NCI-H524 (cell line): ENCODE results near the gene GMDS.
A peak's percentile ranks its signal among the peaks of the same experiment; 100 is the strongest.

Source experiments
- DNase-seq, 2 experiments: peaks; one replicate each; lab custom pipeline; 2025; lab: John Stamatoyannopoulos, UW

Gene GMDS

GRCh38 chr6:1651362-1651761, 594.0 kb downstream of the GMDS start:
- DNase-seq = no peak

GRCh38 chr6:1645466-1646185, 599.8 kb downstream of the GMDS start:
- no peak for DNase-seq

DNA sequence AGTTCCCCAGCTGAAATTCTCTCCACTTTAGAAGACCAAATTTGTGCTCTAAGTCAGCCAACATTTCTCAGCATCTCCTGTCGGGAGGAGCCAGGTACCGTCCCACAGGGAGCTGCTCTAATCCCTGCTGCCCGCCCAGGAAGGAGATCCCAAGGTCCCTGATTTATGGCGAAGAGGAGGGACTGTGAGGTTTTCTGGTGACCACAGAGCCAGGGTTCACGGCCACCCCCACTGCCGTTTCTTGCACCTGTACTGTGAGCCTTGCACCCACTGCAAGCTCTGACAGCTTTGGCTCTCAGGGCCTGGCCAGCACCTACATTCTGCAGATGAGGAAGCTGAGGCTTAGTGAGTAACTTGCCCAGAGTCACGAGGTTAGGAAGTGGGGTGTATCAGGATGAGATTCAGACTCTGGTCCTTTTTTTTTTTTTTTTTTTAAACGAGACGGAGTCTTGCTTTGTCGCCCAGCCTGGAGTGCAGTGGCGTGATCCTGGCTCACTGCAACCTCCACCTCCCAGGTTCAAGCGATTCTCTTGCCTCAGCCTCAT, 600.8 kb downstream of the GMDS start:
- no peak for DNase-seq

DNA sequence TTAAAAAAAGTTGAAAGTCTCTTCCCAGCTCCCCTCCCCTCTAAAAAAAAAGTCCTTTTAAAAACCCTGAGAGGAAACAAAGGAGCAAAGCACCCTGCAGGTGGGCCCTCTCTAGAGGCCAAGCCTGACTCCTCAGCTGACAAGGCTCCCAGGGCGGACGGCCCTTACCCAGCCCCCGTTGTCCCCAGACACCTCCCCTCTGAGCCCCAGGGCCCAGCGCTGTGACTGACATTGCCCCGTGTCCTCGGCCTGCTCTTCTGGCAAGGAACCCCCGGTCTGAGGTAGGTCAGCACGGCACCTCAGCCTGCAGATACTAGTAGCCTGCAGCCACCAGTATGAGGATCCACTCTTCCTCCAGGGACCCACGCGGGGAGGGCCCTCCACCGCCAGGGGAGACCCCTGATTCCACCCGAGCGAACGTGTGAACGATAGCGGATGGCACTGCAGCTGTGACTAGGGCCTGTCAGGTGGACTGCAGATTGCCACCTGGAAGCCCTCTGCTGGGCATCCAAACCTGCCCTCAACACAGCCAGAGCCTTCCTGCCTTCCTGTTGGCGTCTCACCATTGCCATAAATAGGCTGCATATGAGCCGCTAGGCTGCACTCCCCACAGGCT, 601.5 kb downstream of the GMDS start:
- no peak for DNase-seq

DNA sequence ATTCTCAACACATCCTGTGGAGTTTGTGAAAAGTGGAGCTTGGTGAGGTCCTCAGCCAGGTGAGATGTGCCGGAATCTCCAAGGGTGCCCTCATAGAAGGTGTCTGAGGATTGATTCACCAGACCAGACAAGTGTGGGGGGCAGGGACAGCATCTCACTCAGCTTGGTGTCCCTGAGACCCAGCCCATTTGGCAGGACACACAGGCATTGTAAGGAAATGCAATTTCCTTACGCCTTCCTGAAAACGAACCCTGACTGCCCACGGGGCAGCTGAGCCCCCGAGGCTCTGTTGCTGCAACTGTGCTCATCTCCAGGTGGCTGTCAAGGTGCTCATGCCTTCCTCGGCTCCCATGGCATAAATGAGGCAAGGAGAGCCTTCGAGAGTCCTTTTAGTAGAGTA, 602.3 kb downstream of the GMDS start:
- DNase-seq = no peak

- DNase-seq = no peak
Measured at GRCh38 chr6:1641343-1641885, 604.0 kb downstream of the GMDS start.

GRCh38 chr6:1640476-1640875, 604.9 kb downstream of the GMDS start:
- DNase-seq = no peak

DNA sequence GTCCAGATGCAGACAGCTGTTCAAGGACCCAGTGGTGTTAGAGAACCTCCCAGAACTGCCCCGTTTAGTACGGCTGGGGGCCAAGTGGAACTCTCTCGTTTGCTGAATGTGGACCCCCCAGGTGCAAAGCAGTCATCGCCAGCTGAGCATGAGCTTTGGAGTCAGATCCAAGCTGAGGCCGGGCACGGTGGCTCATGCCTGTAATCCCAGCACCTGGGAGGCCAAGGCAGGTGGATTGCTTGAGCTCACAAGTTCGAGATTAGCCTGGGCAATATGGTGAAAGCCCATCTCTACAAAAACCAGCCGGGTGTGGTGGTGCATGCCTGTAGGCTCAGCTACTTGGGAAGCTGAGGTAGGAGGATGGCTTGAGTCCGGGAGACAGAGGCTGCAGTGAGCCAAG, 606.0 kb downstream of the GMDS start:
- no peak for DNase-seq

DNA sequence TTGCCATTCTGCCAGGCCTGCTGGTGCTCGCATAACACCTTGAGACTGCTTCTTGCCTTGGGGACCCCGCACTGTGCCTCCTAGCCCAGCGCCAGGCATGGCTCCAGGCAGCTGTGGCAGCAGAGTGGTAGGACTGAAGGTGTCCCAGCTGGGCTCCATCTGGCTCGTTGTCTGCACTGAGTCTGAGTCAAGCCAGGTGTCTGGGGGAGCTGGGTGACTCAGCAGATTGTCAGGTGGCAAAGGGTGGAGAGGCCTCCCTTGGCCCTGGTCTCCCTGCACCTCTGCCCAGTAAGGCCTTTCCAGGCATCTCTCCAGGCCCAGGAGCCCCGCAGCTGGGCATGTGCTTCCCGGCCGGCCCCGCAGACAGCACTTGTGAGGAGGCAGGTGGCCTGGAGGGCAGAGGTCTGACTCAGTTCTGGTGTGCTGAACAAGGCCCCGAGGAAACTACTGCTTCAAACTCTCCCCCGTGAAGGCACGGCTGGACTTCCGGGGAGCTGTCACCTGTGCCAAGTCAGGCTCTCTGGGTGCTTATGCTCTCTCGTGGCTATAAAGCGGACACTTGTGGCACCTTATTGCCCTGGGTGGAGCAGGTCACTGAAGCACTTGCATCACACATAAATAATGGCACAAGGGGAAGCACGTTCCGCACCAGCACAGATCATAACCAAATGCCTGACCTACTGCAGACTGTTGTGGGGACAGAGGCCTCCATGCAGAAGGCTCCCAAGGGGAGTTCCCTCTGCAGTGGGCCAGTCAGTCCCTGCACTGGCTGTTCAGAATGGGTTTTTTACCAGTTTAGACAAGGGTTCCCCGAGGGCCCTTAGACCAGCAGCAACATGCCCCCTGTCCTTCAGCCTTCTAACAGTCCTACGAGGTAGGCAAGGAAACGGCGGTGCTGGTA, 608.2 kb downstream of the GMDS start:
- DNase-seq = peak; percentile 73 to 79

- no peak for DNase-seq
Measured at GRCh38 chr6:1636272-1636825, 609.1 kb downstream of the GMDS start.

- no peak for DNase-seq
Measured at GRCh38 chr6:1635305-1636010, 609.9 kb downstream of the GMDS start.

GRCh38 chr6:1634081-1634480, 611.3 kb downstream of the GMDS start:
- no peak for DNase-seq

DNA sequence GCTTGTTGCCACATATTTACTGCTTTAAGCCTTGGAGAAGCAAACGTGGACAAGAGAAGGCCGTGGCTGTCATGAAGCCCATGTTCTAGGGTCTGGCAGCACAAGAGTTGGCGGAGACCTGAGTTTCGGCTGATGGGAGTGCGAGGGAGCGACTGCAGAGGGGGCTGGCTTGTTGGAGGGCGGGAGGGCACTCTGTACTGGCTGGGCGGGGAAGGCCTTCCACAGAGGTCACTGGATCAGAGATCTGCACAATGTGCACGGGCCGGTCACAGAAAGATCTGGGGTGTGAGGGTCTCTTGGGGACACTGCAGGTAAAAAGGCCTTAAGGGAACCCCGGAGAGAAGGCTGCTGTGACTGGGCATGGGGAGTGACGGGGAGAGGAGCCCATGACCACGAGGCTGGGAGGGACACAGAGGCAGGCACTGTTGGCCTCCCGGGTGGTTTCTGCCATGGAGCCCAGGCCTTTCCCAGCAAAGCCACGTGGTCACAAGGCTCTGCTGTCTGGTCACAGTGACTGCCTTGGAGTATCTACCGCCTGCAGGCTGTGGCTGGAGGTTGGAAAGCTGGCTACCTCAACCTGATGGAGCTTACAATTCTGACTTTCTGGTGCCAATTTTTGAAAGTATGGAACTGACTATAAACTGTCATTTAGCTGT, 611.9 kb downstream of the GMDS start:
- DNase-seq = no peak

DNA sequence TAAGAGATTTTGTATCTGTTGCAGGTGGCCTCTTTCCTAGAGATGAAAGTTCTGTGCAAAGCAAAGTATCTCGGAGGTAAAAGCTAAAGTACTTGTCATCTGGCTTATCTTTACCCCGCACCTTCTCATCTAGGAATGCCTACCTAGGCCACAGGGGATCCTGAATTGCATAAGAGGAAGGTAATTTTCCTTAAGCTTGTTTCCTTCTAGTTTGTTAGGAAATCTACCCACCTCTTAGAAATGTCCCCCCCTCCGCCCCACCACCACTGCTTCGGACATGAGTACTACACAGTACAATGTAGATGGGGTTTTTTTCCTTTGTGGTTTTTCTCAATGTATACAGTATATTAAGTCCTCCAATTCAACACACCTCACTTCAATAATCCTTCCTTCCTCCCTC, 614.2 kb downstream of the GMDS start:
- no peak for DNase-seq

DNA sequence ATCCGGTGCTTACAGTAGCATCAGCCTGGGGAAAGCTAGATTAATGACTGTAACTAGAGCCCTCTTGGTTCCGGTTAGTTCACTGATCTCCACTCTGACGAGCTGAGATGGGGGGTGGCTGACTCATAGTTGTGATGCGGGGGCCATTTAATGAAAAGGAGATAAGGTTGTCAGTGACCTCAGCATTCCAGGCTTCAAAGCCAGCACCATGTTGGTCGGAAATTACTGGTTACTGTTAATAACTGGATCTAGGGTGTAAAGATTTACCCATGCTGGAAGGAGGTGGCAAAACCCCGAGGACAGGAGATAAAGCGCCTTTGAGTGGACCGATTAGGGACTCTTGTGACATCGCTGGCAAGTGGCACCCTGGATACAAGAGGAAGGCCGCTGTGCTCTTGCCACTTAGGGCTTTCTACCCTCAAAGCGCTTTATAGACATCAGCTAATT, 614.6 kb downstream of the GMDS start:
- DNase-seq = peak in 1 of 2 experiments; percentile 61

GRCh38 chr6:1630212-1630770, 615.1 kb downstream of the GMDS start:
- no peak for DNase-seq

DNA sequence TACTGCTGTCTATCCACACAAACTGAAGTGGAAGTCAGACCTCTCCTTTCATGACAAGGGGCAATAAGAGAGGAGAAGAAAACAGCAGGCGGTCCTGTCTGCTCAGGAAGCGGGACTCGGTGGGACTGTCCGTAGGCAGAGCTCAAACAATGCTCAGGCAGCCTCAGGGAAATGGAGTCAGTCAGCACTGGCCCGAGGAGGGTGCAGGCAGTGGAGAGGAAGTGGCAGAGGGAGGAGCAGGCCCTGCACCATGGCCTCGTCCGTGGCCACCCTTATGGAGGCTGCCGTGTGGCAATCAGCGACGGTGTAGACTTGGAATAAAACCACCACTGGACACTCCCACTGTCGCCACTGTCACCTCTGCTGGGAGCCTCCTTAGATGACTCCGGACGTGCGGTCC, 616.1 kb downstream of the GMDS start:
- no peak for DNase-seq

- DNase-seq = no peak
Measured at GRCh38 chr6:1627827-1628560, 617.4 kb downstream of the GMDS start.

GRCh38 chr6:1626481-1626880, 618.9 kb downstream of the GMDS start:
- no peak for DNase-seq
